ENCODE results near the gene RNF26. TPM values are rescaled to one million over a fixed set of nuclear protein-coding genes. Genes with fewer than 3 reads are reported as not detected.

The RNF26 gene
- total RNA-seq, 3 donors from 2014 or later = 20.7 to 24.7 (median 23.7) TPM

DNA sequence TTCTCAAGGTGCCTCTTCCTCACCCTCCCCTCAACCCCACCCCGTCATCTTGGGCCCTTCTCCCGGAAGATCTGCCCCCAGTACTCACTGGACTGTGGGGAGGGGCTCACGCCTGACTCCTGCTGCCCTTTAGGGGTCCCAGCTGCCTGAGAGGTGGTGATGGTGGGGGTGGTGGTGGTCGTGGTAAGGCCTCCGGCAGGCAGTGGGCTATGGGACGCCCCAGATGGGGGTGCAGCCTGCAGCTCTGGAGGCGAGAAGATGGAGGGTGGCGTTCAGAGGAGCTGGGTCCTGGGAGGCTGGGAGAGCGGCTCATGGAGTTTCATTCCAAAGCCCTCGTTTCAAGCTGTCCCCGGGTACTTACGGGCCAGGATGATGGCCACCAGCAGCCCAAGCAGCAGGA, 11.4 kb downstream of the RNF26 start:
- no peak overlapping the region for H3K4me3 ChIP-seq
- DNase-seq (no peak), ATAC-seq (no peak)

DNA sequence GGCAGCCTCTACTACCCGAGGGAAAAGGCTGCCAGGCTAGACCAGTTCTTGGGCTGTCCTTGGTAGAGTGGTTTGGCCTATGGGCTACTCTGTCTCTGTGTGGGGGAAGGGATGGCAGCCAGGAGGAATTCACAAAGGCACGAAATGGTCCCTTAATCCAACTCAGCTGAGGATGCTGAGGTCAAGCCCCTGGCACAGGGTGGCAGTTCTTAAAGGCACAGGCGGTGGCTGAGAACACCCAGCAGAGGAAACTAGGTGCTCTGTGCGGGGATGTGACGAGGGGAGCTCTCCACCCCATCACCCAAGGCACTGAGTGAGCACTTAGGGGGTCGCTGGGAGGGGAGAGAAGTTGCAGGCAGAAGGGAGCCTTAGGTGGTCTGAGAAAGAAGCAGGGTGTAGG, 12.3 kb downstream of the RNF26 start, which contains the start of gene MFRP:
Gene MFRP (minus strand): TSS at position 101 of the 400 bp plus-strand sequence. CDS start 192 bp downstream, outside the sequence.
- DNase-seq = no peak
- no peak for ATAC-seq

More for the DNA sequence above, 11.4 kb downstream of the RNF26 start:
- Histone ChIP-seq H3K36me3 (ENCODE audit: low read depth) (no peaks in the 10 kb centered on the region), H3K9me3 (no peaks in the 10 kb centered on the region), H3K4me1 (ENCODE audit: low read depth) (peaks cover 10% of the 10 kb centered on the region)
- TF ChIP-seq, protein P1, sequence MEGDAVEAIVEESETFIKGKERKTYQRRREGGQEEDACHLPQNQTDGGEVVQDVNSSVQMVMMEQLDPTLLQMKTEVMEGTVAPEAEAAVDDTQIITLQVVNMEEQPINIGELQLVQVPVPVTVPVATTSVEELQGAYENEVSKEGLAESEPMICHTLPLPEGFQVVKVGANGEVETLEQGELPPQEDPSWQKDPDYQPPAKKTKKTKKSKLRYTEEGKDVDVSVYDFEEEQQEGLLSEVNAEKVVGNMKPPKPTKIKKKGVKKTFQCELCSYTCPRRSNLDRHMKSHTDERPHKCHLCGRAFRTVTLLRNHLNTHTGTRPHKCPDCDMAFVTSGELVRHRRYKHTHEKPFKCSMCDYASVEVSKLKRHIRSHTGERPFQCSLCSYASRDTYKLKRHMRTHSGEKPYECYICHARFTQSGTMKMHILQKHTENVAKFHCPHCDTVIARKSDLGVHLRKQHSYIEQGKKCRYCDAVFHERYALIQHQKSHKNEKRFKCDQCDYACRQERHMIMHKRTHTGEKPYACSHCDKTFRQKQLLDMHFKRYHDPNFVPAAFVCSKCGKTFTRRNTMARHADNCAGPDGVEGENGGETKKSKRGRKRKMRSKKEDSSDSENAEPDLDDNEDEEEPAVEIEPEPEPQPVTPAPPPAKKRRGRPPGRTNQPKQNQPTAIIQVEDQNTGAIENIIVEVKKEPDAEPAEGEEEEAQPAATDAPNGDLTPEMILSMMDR (IDR thresholded peaks at IDR 0.05) = no peak
- intact Hi-C loops (cut with DNase I, micrococcal nuclease) = no loop called here

GRCh38 chr11:119347242-119347641, 12.9 kb downstream of the RNF26 start:
- Histone ChIP-seq H3K9me3 (no peaks in the 10 kb centered on the region), H3K4me1 (ENCODE audit: low read depth) (no peaks in the 10 kb centered on the region), H3K36me3 (ENCODE audit: low read depth) (no peaks in the 10 kb centered on the region), H3K4me3 (no peak overlapping the region)
- TF ChIP-seq, protein P1 (IDR thresholded peaks at IDR 0.05) = no peak
- DNase-seq (no peak), ATAC-seq (peak; percentile 36)
- intact Hi-C loops (cut with DNase I, micrococcal nuclease) = no loop called here

More for the DNA sequence above, 12.3 kb downstream of the RNF26 start, which contains the start of gene MFRP:
- Histone ChIP-seq H3K4me3 (no peak within 1 kb of the TSS), H3K36me3 (ENCODE audit: low read depth) (no peaks in the 10 kb centered on the region), H3K9me3 (no peaks in the 10 kb centered on the region), H3K4me1 (ENCODE audit: low read depth) (peaks cover under 1% of the 10 kb centered on the region)
- TF ChIP-seq, protein P1 (IDR thresholded peaks at IDR 0.05) = no peak
- intact Hi-C loops (cut with DNase I, micrococcal nuclease) = no loop called here

DNA sequence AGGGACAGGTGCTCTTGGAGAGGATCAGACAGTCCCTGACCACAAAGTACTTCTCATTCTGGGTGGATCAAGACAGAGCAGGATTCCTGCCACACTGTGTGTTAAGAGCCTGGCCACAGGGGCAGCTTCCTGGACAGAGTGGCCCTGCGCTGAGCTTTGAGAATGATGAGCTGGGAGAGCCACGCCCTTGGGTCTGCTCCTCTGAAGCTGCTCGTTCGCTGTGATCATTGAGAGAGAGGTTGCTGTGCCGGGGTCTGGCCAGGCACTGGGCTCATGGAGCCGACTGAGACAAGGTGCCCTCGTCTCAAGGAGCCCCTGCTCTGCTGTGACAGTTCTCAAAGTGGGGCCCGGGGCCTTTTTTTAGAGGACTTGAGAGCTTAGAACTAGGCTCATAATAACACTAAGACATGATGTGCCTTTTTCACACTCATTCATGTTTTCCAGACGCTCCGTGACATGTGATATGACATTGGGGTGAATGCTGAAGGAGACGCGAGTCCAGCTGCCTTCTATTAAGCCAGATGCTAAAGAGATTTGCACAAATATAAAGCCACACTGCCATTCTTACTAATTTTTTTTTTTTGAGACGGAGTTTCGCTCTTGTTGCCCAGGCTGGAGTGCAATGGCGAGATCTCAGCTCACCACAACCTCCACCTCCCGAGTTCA, 13.7 kb downstream of the RNF26 start:
- Histone ChIP-seq H3K36me3 (ENCODE audit: low read depth) (no peaks in the 10 kb centered on the region), H3K4me1 (ENCODE audit: low read depth) (peaks cover 5% of the 10 kb centered on the region), H3K9me3 (no peaks in the 10 kb centered on the region), H3K4me3 (no peak overlapping the region)
- no peak for ATAC-seq
- no peak for DNase-seq
- intact Hi-C loops (cut with DNase I, micrococcal nuclease) = no loop called here
- TF ChIP-seq, protein P1 (IDR thresholded peaks at IDR 0.05) = no peak

GRCh38 chr11:119350302-119350701, 16.0 kb downstream of the RNF26 start:
- Histone ChIP-seq H3K36me3 (ENCODE audit: low read depth) (no peaks in the 10 kb centered on the region), H3K4me3 (no peak overlapping the region), H3K9me3 (no peaks in the 10 kb centered on the region), H3K4me1 (ENCODE audit: low read depth) (peaks cover 6% of the 10 kb centered on the region)
- ATAC-seq (no peak), DNase-seq (no peak)
- TF ChIP-seq, protein P1 (IDR thresholded peaks at IDR 0.05) = no peak
- intact Hi-C loops (cut with DNase I, micrococcal nuclease) = loop anchor here in 1 of 2 donors (5.0 kb wide), 1 partner anchor 127 kb away; no protein-coding TSS in a partner anchor
